COR-L47 (cell line): ENCODE measurements around the gene MAEL.

Experiments
- DNase-seq: peaks from one replicate; lab custom pipeline; 2025; lab: John Stamatoyannopoulos, UW

Gene MAEL

DNA sequence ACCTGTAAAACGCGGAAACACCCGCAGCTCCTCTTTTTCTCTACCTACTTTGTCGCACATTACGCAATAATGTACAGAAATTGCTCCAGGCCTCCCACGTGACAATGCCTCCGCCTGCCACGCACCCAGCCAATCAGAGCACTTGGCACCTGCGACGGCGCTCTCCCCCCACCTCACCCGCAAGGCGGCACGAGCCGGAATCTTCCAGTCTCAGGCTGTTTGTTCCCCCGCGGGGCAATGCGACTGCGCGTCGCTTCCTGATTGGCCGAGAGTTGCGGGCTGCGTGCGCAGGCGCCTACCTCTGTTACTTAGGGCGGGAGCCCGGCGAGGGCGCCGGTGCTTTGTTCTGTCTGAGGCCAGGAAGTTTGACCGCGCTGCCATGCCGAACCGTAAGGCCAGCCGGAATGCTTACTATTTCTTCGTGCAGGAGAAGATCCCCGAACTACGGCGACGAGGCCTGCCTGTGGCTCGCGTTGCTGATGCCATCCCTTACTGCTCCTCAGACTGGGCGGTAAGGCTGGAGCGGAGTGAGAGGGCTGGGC lies at the start of gene MAEL:
TSS of gene MAEL (plus strand) at position 307 of the 542 bp plus-strand sequence. CDS start at position 380, 73 bp downstream.
- DNase-seq = no peak

DNA sequence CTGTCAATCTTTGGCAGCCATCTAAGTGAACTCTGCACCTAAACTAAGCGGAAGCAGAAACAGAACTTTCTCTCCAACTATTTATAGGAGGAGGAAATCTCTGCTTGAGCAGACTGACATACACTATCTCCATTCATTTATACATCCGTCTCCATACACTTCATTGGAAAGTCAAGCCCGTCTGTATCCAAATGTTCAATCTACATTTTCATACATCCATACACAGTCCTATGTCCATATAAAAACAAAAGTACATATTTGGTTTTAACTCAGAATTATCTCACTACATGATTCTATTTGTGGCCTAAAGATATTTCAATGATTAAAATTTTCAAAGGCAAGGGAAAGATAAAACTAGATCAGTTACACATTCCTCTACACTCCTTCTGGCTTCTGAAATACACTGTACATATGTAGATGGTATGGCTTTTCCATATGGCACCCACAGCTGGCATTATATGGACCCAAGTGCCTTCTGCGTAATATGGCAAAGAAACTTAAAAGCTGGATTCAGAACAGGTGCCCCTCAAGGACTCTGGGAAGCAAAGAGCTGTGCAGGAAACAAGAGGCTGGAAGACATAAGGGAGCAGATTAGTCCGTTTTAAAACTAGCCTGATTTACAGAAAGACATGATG lies 49.2 kb upstream of the MAEL start:
- no peak for DNase-seq

DNA sequence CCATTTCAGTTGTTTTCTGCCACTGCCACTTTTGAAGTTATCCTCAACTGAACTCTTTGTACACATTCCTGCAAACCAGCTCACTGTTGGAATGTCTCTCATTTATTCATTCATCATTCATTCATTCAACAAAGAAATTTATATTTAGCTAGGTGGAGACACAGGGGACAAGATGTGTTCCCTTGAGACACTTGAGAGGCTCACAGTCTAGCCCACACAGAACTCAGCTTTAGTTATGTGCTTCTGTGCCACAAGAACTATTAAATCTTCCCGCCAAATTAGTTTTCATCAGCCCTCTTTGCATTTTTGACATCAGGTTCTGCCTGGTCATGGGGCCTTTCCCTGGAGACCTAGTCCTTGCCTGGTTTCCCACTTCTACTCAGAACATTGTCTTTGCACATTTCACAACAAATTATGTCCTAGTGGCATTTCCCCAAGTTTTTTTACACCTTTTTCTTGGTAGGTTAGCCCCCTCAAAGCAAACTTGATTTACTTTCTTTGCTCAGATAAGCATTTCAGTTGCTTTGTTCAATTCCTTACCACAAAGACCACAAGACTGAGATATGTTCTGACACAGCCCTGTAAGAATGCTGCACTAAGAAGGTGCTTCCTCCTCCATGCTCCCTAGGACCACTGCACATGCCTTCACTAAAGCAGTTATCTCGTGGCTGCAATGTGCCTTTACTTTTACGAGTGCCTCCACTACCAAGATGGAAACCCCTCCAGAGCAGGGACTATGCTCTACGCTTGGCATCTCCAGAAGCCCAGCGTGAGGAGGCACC lies 44.7 kb upstream of the MAEL start:
- DNase-seq = no peak

DNA sequence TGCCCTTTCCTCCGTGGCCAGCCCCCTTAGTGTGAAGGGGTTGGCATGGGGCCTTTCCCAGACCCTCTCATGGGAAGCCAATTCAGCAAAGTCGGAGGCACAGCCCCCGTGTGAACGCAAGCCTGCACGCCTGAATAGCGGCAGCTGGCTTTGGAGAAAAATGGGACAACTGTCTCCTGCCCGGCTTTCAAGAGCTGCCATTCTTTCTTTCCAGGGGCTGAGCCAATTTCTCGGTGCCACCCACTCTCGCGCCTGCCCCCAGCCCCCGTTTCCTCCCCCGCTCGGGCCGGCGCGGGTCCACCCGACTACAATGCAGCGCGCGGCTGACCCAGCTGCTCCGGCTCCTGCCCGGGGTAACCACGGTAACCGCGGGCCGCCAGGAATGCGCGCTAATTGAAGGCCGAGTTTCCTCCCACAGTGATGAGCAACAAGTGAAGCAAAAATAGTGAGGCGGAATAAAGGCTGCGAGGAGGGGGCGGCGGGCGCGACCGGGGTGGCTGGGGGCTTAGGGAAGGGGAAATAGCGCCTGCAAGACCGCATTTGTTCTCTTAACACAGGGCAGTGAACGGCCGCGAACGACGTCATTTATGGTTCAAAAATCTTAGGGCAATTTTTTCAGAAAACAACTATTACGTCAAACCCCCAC lies 41.6 kb upstream of the MAEL start:
- peak; percentile 75 for DNase-seq

DNA sequence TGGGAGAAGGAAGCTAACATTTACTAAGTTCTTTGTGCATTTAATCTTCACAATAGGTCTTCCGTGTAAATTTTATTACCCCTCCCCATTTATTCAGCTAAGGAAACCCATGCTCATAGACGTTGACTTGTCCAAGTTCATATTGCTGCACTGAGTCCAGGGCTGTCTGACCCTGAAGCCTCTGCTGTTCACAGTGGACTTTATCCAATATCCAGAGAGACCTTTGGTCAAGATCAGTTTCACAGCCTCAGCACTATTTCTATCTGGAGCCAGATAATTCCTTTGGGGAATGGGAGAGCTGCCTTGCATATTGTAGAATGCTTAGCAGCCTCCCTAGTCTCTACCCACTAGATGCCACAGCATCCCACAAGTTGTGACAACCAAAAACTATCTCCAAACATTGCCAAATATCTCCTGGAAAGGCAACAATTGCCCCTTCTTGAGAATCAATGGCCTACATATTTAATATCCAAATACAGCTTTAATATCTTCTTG lies 40.2 kb upstream of the MAEL start:
- DNase-seq = no peak

DNA sequence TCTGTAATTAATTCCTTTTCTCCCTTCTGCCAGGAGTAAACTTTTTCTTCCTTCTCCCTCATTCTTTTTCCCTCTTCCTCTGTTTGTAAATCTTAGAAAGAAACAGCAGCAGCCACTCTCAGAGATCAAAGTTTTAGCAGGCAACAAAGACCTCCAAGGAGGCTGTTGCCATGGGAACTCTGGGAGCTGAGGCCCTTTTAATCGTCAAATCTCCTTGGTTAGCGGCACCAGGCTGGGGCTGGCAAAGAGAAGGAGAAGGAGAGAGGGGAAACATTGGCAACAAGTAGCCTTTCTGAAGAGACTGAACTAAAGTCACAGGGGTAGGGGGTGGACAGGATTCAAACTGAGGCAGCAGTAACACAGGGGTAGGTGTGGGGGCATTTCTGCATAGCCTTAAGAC lies 38.9 kb upstream of the MAEL start:
- no peak for DNase-seq

DNA sequence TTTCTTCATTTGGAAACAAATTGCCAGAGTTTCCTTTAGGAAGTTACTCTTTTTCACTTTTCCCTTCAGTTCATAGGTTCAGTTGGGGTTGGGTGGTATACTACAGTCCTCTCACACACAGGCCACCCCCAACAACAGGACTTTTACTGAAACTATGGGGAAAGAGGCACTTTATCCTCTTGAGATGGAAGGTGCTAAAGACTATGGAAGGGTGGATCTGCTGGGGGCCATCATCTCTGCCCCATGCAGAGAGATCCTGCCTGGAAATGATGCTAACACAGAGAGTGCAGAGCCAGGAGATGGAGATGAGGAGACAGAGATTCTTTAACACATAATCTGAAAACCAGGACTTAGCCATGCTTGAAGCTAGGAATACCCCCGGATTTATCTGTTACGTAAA lies 38.0 kb upstream of the MAEL start:
- no peak for DNase-seq

DNA sequence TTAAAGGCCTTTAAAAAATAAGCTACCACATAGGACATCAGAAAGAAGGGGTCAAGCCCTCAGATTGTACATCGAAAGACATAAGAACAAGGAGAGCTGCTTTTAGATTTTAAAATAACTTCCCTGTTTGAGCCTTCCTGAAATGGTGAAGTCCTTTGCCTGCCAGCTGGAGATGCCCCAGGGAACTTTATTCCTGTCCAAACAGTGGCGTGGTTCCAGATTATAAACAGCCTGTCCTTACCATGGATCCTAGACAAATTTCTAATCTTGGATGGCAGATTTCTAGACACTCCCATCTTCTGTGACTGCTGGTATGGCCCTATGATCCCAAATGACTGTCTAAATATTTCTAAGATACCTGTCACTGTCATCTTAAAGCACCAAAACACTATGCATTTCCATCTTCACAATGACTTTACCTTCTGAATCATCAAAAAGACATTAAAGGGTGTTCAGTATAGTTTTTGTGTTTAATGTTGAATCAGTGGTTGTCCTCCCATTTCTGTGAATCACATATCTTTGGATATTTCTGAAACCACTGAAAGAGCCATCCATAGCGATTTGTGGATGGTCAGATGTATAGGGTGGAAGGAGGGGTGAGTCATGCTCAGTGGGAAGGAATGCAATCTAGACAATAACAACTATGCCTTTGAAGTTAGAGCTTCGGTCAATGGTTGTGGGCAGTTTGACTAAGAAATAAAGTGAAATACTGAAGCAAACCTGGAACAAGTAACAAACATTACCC lies 36.9 kb upstream of the MAEL start:
- DNase-seq = no peak

DNA sequence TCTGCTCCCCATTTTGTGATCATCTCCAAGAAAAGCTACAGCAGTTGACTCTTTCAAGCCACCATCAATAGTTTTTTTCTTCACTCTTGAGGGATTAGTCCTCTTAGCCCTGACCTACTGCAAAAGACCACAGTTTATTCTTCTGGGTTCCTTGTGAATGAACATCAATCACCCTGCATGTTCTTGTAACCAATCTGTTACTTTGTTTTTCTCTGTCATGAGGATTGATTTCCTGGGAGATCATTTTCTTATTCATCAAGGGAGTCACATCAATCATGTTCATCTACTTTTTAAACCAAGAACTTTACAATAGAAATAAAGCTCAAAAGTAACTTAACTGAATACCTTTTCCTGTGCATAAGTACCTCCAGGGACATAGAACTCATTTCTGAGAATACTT lies 35.6 kb upstream of the MAEL start:
- no peak for DNase-seq

DNA sequence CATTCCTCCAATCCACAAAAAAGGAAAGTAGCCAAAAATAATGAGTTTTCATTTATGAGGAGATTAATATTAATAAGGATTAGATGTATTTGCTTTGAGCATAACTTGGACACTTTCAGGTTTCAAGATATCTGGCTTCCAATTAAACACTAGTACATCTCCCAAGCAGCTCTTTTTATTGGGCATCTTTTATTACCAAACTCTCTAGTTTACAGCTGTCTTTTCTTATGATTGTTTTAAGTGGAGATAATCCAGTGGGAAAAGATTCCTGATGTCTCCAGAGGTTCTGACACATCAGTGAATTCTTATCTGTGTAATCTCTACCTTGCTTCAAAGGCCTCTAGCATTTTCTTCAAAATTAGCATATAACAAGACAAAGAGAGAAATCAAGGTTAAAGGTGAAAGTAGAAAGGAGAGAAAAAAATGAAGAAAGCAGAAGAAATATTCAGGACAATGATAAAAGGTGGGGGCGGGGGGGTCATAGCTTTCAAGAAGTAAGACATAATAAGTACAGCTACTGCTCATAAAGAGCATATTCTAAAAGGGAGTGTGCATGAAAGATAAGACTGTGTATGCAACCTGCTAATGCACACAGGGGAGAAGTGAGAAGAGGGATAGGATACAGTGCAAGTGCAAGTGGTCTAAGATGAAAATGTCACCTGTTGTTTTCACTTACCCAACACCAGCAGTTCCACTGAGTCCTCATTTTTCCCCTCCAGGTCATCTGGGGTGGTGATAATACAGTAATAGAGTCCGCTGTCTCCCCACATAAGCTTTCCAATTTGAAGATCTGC lies 32.8 kb upstream of the MAEL start:
- no peak for DNase-seq

DNA sequence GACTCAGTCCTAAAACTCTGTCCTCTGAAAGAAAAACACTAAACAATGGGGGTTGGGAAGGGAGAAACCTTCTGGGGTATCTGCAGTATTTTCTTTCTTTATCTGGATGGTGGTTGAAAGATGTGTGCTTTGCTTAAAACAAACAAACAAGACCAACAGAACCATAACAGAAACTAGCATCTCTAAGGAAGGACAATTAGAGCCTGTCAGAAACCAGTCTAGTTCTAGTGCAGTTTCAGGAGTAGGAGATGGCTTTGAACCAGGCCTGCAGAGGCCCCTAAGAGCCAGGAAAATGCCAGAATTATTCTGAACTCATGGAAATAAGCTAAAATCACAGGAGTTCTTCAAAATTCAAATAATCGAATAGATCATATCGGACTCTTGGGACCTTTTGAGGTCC lies 32.2 kb upstream of the MAEL start:
- no peak for DNase-seq

DNA sequence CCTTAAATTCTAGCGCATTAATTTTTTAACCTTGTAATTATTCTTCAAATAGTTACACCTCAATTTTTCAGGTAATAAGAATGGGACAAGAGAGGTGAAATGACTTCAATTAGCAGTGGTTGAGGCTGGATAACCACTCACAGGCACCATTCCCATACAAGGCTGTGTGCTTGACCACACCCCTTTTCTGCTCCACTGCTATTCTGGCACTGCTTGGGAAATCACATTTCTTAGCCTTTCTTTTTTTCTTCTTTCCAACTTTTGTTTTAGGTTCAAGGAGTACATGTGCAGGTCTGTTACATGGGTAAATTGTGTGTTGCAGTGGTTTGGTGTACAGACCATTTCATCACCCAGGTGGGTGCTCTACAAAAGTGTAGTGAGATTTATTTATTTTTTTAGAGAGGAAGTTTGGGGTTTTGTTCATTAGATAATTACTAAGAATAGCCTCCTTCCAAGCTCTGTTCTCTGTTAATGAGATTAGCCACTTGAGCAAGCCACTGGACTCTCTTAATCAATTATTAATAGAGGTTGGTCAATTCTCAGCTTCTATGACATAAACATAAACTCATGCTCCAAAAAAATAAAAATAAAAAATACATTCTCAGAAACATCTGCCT lies 28.1 kb upstream of the MAEL start:
- no peak for DNase-seq

DNA sequence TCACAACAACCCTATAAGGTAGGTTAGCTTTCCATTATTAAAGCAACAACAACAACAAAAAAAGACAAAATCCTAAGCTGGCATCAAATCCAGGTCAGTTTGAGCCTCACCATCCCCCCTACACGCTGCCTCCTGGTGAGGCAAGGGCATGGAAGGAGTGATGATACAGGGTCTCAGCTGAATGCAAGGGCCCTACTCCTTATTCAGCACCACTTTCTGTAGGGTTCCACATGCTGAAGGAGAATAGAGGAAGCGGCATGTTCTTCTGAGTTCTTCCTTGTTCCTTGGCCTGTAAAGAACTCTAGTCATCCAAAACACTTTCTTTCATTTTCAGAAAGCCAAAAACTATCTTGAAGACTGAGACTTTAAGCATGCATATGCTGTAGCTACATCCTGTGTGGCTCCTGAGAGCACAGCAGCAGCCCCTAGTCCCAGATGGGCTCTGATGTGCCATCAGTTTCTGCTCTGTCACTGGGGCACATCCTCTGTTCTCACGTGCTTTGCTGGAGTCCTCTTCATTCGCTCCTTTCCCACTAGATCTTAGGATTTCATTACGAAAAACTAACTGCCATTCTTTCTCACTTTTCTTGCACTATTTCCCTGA lies 19.9 kb upstream of the MAEL start:
- DNase-seq = no peak

DNA sequence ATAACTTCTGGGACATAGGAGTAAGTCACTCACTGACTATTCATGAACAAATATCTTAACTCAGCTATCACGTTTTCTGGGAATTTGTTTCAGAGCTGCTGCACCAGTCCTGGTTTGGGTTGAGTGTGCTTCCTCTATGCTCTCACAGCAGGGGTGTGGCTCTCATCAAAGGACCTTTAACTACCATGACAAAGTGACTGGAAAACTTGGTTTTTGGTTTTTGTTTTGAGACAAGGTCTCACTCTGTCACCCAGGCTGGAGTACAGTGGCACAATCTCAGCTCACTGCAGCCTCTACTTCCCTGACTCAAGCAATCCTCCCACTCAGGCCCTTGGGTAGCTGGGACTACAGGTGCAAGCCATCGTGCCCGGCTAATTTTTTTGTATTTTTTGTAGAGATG lies 17.8 kb upstream of the MAEL start:
- DNase-seq = no peak

DNA sequence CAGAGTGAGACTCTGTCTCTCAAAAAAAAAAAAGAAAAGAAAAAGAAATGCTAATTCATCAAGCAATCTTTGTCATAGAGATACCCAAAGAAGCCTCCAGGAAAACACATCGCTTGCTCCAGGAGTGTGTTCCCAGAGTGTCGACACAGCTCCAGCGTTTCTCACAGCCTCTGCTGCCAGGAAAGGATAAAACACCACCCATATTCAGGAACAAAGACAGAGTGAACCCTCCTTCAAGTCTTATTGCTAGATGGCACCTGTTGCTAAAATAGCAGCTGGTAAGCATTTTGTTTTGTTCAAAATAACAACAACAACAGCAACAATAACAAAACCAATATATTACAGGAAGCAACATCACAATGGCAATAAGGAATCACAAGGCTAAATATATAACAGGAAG lies 16.9 kb upstream of the MAEL start:
- DNase-seq = no peak

DNA sequence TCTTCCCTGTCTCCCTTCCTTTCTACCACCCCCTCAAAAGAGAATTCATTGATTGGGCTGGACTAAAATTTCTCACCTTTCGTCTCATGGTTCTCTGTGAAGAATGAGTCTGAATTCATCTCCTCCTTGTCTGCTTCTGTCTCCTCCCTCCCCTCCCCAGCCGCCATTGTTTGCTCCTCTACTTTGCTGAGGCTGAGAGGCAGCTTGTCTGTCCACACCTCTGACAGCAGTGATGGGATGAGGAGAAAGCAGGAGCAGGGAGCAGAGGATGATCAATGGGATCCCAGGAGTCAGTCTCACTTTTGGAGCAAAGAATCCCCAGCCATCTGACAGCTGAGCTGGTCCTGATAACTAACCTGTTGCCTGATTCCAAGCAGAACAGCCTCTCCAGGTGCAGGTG lies 16.3 kb upstream of the MAEL start:
- no peak for DNase-seq

DNA sequence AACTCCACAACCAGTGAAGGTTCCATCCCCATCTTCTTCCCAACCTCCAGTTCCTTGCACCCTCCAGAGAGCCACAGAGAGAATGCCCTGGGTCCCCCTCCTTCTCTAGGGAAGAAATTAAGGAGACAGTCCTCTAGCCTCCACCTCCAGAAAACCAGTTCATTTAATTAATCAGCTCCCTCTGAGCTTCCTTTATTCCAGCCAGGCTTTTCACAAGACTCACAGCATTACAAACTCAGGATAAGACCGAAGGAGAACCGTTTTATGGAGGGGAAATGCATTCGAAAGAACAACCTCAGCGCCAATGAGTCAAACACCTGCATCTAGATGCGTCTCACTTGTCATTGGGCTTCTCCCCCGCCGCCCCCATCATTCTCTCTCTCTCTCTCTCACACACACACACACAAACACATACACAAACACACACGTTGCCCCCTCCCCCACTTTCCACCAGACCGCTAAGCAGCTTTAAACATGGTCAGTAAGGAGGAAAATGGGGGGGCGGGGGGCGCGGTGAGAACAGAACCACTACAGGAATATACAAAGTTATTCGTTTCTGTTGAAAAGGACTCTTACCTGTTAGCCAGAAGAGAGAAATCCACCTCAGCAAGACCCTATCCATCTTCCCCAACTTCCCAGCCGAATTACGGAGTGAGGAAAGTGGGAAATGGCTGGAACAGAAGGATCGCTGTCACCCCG lies 14.3 kb upstream of the MAEL start:
- no peak for DNase-seq

DNA sequence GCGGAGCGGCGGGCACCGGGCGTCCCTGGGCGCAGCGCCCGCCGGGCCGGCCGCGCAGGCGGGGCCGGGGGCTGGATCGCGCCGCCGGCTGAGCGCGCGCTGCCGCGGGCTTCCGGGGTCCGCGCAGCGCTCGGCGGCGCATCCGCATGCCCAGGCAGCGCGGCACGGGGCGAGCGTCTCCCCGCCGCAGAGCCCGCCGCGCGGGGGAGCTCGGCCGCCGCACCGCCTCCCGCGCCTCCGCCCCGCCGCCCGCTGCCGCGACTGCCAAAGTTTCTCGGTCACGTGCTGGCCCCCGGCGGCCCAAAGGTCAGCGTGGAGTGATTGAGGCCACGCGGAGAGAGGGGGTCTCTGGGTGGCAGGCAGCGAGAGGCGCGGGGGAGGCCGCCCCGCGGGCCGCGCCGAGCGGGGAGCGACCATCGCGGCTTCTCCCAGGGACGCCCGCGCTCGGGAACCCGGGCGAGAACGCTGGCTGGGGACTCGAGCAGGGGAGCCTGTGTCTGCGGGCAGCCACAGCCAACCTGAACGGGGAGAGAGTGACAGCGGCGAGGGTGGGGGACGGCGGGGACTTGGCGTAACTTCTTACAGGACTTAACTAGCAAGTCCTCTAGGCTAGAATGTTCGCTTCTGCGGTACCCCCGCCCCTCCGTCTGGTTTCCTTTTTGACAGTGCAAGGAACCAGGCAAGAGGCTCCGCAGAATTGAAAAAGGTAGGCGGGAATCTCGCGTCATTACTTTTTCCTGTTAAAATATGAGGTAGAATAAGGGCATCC lies 13.5 kb upstream of the MAEL start, which contains the start of gene ILDR2:
TSS of gene ILDR2 (minus strand) at position 180 of the 769 bp plus-strand sequence. CDS start 272 bp downstream, outside the sequence.
- peak; percentile 46 for DNase-seq

DNA sequence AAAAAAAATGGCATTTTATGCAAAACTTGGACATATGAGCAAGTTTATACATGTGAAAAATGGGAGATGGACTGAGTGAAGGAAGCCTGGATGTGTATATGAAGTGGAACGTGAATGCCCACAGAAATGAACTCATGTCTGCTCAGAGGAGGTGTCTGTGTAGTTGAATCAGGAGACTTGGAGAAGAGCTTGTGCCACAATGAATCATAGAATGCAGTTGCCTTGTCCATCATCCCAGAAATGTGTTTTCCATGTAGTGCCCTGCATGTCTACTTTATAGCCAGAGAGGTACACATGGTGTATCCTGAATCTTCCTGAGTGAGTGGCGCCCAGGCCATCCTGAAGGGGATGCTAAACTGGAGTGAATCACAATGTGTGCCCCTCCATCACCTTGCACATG lies 11.1 kb upstream of the MAEL start:
- DNase-seq = no peak
